GM21529 (cell line): ENCODE data around the gene ADAM8.

Experiments used
- ATAC-seq: cut with Tn5 transposase; IDR thresholded peaks from one replicate; pipeline ENCODE4 v1.9.1; 2021; ENCODE audit not compliant: unreplicated experiment

ADAM8 gene

DNA sequence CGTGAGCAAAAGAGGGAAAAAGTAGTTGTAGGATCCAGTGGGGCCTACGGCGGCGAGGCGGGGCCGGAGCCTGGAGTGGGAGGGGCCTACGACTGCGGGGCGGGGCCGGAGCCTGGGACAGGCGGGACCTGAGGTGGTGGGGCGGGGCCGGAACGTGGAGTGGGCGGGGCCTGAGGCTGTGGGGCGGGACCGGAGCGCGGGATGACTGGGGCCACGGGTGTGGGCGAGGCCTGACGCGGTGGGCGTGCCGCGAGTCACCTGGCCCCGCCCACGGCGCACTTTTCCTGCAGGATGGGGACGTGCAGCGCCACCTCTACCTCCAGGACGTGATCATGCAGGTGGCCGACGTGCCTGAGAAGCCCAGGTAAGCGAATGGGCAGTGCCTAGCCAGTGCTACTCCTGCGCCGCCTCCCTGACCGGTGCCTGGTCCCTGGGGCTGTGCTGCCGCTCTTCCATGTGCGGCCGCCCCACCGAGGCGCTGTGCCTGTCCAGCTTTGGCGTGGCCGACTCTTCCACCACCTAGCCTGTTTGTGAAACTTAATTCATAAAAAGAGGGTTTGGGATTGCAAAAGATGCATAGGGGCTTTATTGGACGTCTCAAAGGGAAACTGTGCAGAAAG, 32.5 kb upstream of the ADAM8 start:
- ATAC-seq = peak; percentile 70

- peak; percentile 79 for ATAC-seq
These were observed 31.9 kb upstream of the ADAM8 start, which contains the start of the genes TUBGCP2 and ZNF511 for GRCh38 chr10:133308421-133309099. Gene TUBGCP2, minus strand, starts transcription at chr10:133308872. Its CDS starts 5,931 bp downstream, at chr10:133302941. Gene ZNF511, plus strand, starts transcription at chr10:133308914. Its CDS starts 30 bp downstream, at chr10:133308944.

GRCh38 chr10:133307776-133308420, 31.2 kb upstream of the ADAM8 start:
- ATAC-seq = peak; percentile 42

GRCh38 chr10:133306941-133307379, 30.3 kb upstream of the ADAM8 start:
- ATAC-seq = no peak

DNA sequence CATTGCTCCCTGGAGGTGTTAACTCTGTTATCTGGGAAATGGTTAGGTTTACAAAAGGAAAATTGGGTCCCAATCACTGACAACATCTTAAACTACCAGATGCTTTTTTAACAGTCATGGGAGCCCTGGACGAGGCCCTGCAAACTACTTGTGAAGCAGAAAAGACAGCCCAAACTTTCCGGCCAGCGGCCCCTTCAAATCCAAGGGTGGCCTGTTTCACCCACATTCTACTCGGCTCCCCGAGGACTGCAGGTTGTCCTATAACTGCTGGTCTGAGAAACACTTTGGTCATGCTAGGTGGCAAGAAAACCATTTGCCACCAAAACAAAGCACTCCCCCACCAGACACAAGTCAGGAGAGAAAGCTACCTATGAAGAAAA, 29.4 kb upstream of the ADAM8 start:
- ATAC-seq = no peak

- no peak for ATAC-seq
These were observed 26.5 kb upstream of the ADAM8 start for GRCh38 chr10:133303206-133303605.

- no peak for ATAC-seq
These were observed 25.6 kb upstream of the ADAM8 start for GRCh38 chr10:133302230-133302629.

GRCh38 chr10:133299738-133300137, 23.1 kb upstream of the ADAM8 start:
- no peak for ATAC-seq

GRCh38 chr10:133299224-133299623, 22.6 kb upstream of the ADAM8 start:
- ATAC-seq = no peak

GRCh38 chr10:133298466-133298865, 21.8 kb upstream of the ADAM8 start:
- ATAC-seq = no peak

DNA sequence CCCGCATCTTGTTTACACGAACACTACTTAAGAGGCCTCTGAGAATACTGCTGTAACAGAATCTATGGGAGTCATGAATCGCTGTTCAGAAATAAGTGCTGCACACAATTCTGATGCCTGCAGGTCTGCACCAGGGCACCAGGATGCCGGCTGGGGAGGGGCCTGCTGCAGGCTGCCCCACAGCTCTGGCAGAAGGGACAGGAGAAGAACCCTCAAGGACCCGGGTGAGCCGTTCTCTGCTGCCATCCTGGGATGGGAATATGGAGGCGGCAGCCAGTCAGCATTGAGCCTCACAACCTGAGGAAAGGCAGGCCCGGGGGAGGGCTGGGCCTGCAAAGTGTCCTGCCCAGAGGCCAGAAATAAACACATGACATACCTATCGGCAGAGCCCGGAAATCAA, 20.8 kb upstream of the ADAM8 start:
- no peak for ATAC-seq

DNA sequence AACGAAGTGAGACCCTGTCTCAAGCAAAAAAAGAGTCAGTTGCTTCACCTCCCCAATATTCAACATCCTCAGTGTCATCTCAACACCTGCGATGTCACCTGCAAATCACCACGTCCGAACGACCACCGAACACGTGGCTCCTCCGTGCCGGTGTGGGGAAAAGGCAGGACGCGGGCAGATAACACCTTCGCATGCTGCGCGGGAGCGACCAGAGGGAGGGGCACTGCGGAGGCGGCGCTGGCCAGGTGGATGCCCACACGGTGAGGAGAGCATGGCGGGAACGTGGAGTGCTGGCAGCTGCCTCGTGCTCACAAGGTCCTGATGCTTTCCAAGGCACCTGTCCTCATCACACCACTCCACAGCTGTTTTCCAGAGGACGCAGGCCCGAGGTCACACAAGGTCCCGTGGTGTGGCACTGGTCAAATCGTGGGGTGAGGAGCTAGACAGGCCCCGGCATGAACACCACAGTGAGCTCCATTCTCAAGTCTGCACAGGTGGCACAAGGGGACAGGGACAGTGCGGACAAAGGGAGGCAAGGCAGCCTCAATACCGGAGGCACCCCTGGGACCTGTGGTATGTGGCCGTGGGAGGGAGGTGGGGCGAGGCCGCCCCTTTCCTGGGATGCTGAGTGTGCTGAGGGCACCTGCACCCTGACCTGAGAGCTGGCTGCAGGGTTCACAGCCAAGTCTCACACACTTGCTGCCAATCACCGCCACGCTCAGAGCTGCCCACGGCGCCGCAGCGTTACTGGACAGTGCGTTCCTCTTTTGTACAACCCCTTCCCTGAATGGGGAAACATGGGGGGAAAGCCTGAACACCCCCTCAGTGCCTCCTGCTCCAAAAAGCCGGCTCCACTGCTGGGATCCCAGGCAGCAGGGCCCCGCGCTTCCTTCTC, 19.0 kb upstream of the ADAM8 start:
- ATAC-seq = no peak

GRCh38 chr10:133294189-133294588, 17.5 kb upstream of the ADAM8 start:
- ATAC-seq = no peak

DNA sequence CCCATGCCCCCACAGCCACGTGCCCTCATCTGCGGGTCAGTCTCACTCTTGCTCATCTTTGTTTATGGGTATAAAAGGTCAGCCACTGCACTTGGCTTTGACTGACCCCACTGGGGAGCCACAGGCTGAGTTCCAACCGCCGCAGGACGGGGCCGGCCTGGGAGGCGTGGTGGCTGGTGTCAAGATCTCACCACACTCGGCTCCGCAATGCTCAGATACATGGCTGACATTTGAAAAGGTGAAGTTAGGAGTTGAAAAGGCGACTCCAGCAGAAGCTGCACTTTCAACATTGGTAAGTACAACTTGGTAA, 17.1 kb upstream of the ADAM8 start:
- ATAC-seq = no peak

- no peak for ATAC-seq
These were observed 16.5 kb upstream of the ADAM8 start for GRCh38 chr10:133292919-133293809.

GRCh38 chr10:133289761-133290160, 13.1 kb upstream of the ADAM8 start:
- ATAC-seq = no peak

DNA sequence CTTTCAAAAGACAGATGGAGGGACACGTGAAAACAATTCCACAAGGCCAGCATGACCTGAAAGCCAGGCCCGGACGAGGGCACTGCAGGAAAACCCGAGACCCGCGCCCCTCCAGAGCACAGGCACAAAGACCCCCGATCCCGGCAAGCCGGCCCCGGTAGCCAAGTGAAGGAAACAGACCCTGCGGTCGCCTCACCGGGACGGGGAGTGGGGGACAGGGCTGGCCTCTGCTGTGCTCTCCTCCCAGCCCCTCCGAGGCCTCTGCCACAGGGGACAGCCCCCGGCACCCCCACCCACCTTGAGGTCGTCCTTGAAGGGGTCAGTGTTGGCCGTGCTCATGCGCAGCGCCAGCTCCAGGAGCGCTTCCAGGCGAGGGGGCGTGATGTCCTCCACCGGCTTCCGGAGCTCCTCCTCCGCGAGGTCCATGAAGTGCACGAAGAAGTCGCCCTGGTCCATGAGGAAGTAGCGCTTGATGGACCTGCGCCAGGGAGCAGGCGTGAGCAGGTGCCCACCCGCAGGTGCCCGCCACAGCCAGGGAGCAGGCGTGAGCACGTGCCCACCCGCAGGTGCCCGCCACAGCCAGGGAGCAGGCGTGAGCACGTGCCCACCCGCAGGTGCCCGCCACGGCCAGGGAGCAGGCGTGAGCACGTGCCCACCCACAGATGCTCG, 11.3 kb upstream of the ADAM8 start:
- no peak for ATAC-seq

DNA sequence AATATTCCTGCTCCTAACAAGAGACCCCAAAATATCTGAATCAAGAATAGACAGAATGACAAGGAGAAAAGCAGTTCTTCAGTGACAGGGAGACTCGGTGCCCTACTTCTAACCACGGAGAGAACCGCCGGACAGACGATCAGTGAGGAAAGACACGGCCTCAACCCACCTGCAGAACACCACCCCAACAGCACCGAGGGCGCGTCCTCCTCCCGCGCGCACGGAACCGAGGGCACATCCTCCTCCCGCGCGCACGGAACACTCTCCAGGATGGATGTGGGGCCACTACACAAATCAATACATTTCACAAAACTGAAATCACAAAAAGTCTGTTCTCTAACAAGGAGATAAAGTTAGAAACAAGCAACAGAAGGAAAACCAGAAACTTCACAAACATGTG, 9.7 kb upstream of the ADAM8 start:
- ATAC-seq = no peak

GRCh38 chr10:133285217-133285616, 8.5 kb upstream of the ADAM8 start:
- no peak for ATAC-seq

GRCh38 chr10:133283931-133284330, 7.3 kb upstream of the ADAM8 start:
- no peak for ATAC-seq
